HEK293 (cell line): ENCODE results near the gene RIN2.

ENCODE experiments used
- CTCF ChIA-PET: fragments of 350-600 bp; formaldehyde crosslinking; extraction: SDS; loops from one replicate; lab custom pipeline; 2021; ENCODE audit warnings: antibody characterized with exemption; lab: Yijun Ruan, JAX
- POLR2A ChIA-PET: fragments of 300-600 bp; formaldehyde crosslinking; extraction: SDS; loops from one replicate; lab custom pipeline; 2020; ENCODE audit warnings: antibody characterized with exemption, inconsistent platforms; lab: Yijun Ruan, JAX
- H3K27ac ChIP-seq: fragments of 200-500 bp; sonication (Bioruptor generic); 2 replicates; pipeline ENCODE4 v1.5.1; 2014; ENCODE audit warnings: low read depth, low read length, control low read depth, inconsistent platforms; ENCODE audit errors: extremely low read depth
- H3K36me3 ChIP-seq, 2 experiments: fragments of 200-500 bp in 1 of 2; sonication (Bioruptor generic) in 1 of 2; 1 replicate in 1 of 2; 2 replicates in 1 of 2; pipeline ENCODE4 v1.5.1; 2014 to 2017; ENCODE audit warnings: inconsistent platforms in 2 of 2, low read length in 2 of 2; ENCODE audit not compliant: control insufficient read depth in 2 of 2, insufficient read depth in 1 of 2
- H3K4me1 ChIP-seq: fragments of 200-500 bp; sonication (Bioruptor generic); 2 replicates; pipeline ENCODE4 v1.5.1; 2014; ENCODE audit warnings: mild to moderate bottlenecking, low read length, inconsistent platforms; ENCODE audit not compliant: control insufficient read depth, insufficient read depth
- H3K4me3 ChIP-seq: 2 replicates; pipeline ENCODE4 v1.5.1; 2011; ENCODE audit warnings: low read depth, mild to moderate bottlenecking, control low read depth, low read length, moderate library complexity
- H3K9me3 ChIP-seq: fragments of 200-500 bp; sonication (Bioruptor generic); 2 replicates; pipeline ENCODE4 v1.5.1; 2014; ENCODE audit warnings: low read depth, low read length, inconsistent platforms; ENCODE audit not compliant: control insufficient read depth, insufficient read depth
- EGR2 ChIP-seq: fragments of 450-650 bp; formaldehyde crosslinking; IDR thresholded peaks from 2 replicates; pipeline ENCODE4 v1.5.1; 2016; ENCODE audit warnings: low read depth, missing biosample characterization, missing genetic modification characterization
- HOXA7 ChIP-seq: sonication (generic); formaldehyde crosslinking; IDR thresholded peaks from 2 replicates; pipeline ENCODE4 v1.8.1; 2022; ENCODE audit warnings: missing genetic modification reagents, borderline replicate concordance
- INSM2 ChIP-seq: fragments of 450-650 bp; formaldehyde crosslinking; IDR thresholded peaks from 2 replicates; pipeline ENCODE4 v1.5.1; 2016; ENCODE audit warnings: missing biosample characterization, missing genetic modification characterization
- KLF17 ChIP-seq: fragments of 450-650 bp; formaldehyde crosslinking; IDR thresholded peaks from 2 replicates; pipeline ENCODE4 v1.5.1; 2016; ENCODE audit warnings: missing biosample characterization, missing genetic modification characterization
- OSR2 ChIP-seq: fragments of 450-650 bp; formaldehyde crosslinking; IDR thresholded peaks from 2 replicates; pipeline ENCODE4 v1.5.1; 2016; ENCODE audit warnings: missing biosample characterization, missing genetic modification characterization
- PRDM4 ChIP-seq: fragments of 450-650 bp; formaldehyde crosslinking; IDR thresholded peaks from 2 replicates; pipeline ENCODE4 v1.5.1; 2017; ENCODE audit warnings: missing biosample characterization, missing genetic modification characterization
- REPIN1 ChIP-seq: fragments of 450-650 bp; formaldehyde crosslinking; IDR thresholded peaks from 2 replicates; pipeline ENCODE4 v1.5.1; 2017; ENCODE audit warnings: missing biosample characterization, missing genetic modification characterization, low read depth
- SCRT2 ChIP-seq: fragments of 450-650 bp; formaldehyde crosslinking; IDR thresholded peaks from 2 replicates; pipeline ENCODE4 v1.5.1; 2016; ENCODE audit warnings: missing biosample characterization, missing genetic modification characterization
- ZBTB11 ChIP-seq: fragments of 450-650 bp; formaldehyde crosslinking; conservative IDR thresholded peaks from 2 replicates; pipeline ENCODE4 v1.5.1; 2016; ENCODE audit warnings: low read depth, missing biosample characterization, missing genetic modification characterization
- ZBTB21 ChIP-seq: fragments of 450-650 bp; formaldehyde crosslinking; IDR thresholded peaks from 2 replicates; pipeline ENCODE4 v1.5.1; 2017; ENCODE audit warnings: missing biosample characterization, missing genetic modification characterization
- ZFHX2 ChIP-seq: fragments of 450-650 bp; formaldehyde crosslinking; conservative IDR thresholded peaks from 2 replicates; pipeline ENCODE4 v1.5.1; 2016; ENCODE audit warnings: missing biosample characterization, missing genetic modification characterization
- ZFP69B ChIP-seq: fragments of 450-650 bp; formaldehyde crosslinking; IDR thresholded peaks from 2 replicates; pipeline ENCODE4 v1.5.1; 2016; ENCODE audit warnings: missing biosample characterization, missing genetic modification characterization
- ZNF10 ChIP-seq: fragments of 450-650 bp; formaldehyde crosslinking; IDR thresholded peaks from 2 replicates; pipeline ENCODE4 v1.5.1; 2017; ENCODE audit warnings: missing biosample characterization, missing genetic modification characterization
- ZNF16 ChIP-seq: fragments of 450-650 bp; formaldehyde crosslinking; IDR thresholded peaks from 2 replicates; pipeline ENCODE4 v1.5.1; 2016; ENCODE audit warnings: low read depth, missing biosample characterization, missing genetic modification characterization
- ZNF169 ChIP-seq: fragments of 450-650 bp; formaldehyde crosslinking; IDR thresholded peaks from 2 replicates; pipeline ENCODE4 v1.5.1; 2016; ENCODE audit warnings: missing biosample characterization, missing genetic modification characterization
- ZNF202 ChIP-seq: fragments of 450-650 bp; formaldehyde crosslinking; IDR thresholded peaks from 2 replicates; pipeline ENCODE4 v1.5.1; 2016; ENCODE audit warnings: missing biosample characterization, missing genetic modification characterization, borderline replicate concordance
- ZNF214 ChIP-seq: fragments of 450-650 bp; formaldehyde crosslinking; IDR thresholded peaks from 2 replicates; pipeline ENCODE4 v1.5.1; 2017; ENCODE audit warnings: missing biosample characterization, mild to moderate bottlenecking, missing genetic modification characterization, borderline replicate concordance
- ZNF266 ChIP-seq: fragments of 450-650 bp; formaldehyde crosslinking; IDR thresholded peaks from 2 replicates; pipeline ENCODE4 v1.5.1; 2016; ENCODE audit warnings: missing biosample characterization, missing genetic modification characterization, low read depth
- ZNF302 ChIP-seq: fragments of 450-650 bp; formaldehyde crosslinking; IDR thresholded peaks from 2 replicates; pipeline ENCODE4 v1.5.1; 2016; ENCODE audit warnings: missing biosample characterization, missing genetic modification characterization, low read depth
- ZNF433 ChIP-seq: fragments of 450-650 bp; formaldehyde crosslinking; IDR thresholded peaks from 2 replicates; pipeline ENCODE4 v1.5.1; 2016; ENCODE audit warnings: missing biosample characterization, missing genetic modification characterization, low read depth
- ZNF514 ChIP-seq: fragments of 450-650 bp; formaldehyde crosslinking; IDR thresholded peaks from 2 replicates; pipeline ENCODE4 v1.5.1; 2016; ENCODE audit warnings: missing biosample characterization, missing genetic modification characterization
- ZNF561 ChIP-seq: fragments of 450-650 bp; IDR thresholded peaks from 2 replicates; pipeline ENCODE4 v1.5.1; 2018; ENCODE audit warnings: missing biosample characterization, missing genetic modification characterization, borderline replicate concordance
- ZNF596 ChIP-seq: fragments of 450-650 bp; IDR thresholded peaks from 2 replicates; pipeline ENCODE4 v1.5.0; 2018; ENCODE audit warnings: missing biosample characterization, mild to moderate bottlenecking, missing genetic modification characterization, moderate library complexity
- ZNF624 ChIP-seq: fragments of 450-650 bp; formaldehyde crosslinking; IDR thresholded peaks from 2 replicates; pipeline ENCODE4 v1.5.1; 2017; ENCODE audit warnings: missing biosample characterization, missing genetic modification characterization
- ZNF658 ChIP-seq: fragments of 450-650 bp; formaldehyde crosslinking; IDR thresholded peaks from 2 replicates; pipeline ENCODE4; 2016; ENCODE audit warnings: missing biosample characterization, missing genetic modification characterization
- ZNF664 ChIP-seq: fragments of 450-650 bp; formaldehyde crosslinking; IDR thresholded peaks from 2 replicates; pipeline ENCODE4 v1.5.1; 2016; ENCODE audit warnings: missing biosample characterization, missing genetic modification characterization
- ZNF707 ChIP-seq: fragments of 450-650 bp; formaldehyde crosslinking; IDR thresholded peaks from 2 replicates; pipeline ENCODE4 v1.5.1; 2016; ENCODE audit warnings: missing biosample characterization, missing genetic modification characterization
- ZXDB ChIP-seq: fragments of 450-650 bp; formaldehyde crosslinking; IDR thresholded peaks from 2 replicates; pipeline ENCODE4 v1.5.1; 2016; ENCODE audit warnings: missing biosample characterization, missing genetic modification characterization

RIN2 gene

GRCh38 chr20:19713822-19714578, 44.1 kb upstream of the RIN2 start:
- CTCF ChIA-PET: interaction anchor here (0.6 to 1.1 kb wide), 4 partner anchors 9 to 1635 kb away, joined by 3 to 4 read pairs (median 3); no protein-coding TSS in a partner anchor
- no peaks in the 10 kb centered on the region for H3K9me3 ChIP-seq

GRCh38 chr20:19714579-19714840, 43.5 kb upstream of the RIN2 start:
- CTCF ChIA-PET: interaction anchor here (0.6 to 1.1 kb wide), 4 partner anchors 9 to 1636 kb away, joined by 3 to 4 read pairs (median 3); no protein-coding TSS in a partner anchor
- Histone ChIP-seq H3K36me3 (no peaks in the 10 kb centered on the region), H3K4me3 (no peak overlapping the region), H3K9me3 (no peaks in the 10 kb centered on the region), H3K4me1 (peaks cover 3% of the 10 kb centered on the region; the same call in 1 of the 2 replicates), H3K27ac (no peak overlapping the region)
- POLR2A ChIA-PET: no interaction called here
- no peak for TF ChIP-seq ZNF707
- TF ChIP-seq OSR2 (tag by site-specific recombination): no peak
- TF ChIP-seq ZNF16 (tag by site-specific recombination): no peak
- no peak for TF ChIP-seq SCRT2 (tag by site-specific recombination)
- TF ChIP-seq ZNF214: no peak
- no peak for TF ChIP-seq ZNF658 (tag by site-specific recombination)
- TF ChIP-seq ZNF10 (tag by site-specific recombination): no peak
- no peak for TF ChIP-seq ZNF302 (tag by site-specific recombination)
- TF ChIP-seq ZNF433 (tag by site-specific recombination): no peak
- TF ChIP-seq ZNF624: no peak
- no peak for TF ChIP-seq ZFP69B (tag by site-specific recombination)
- TF ChIP-seq ZNF169 (tag by site-specific recombination): no peak
- TF ChIP-seq ZBTB11 (tag by site-specific recombination): no peak

More at GRCh38 chr20:19713822-19714578, 44.1 kb upstream of the RIN2 start:
- Histone ChIP-seq H3K27ac (no peak overlapping the region), H3K36me3 (no peaks in the 10 kb centered on the region), H3K4me3 (no peak overlapping the region), H3K4me1 (peaks cover 3% of the 10 kb centered on the region; the same call in 1 of the 2 replicates)
- POLR2A ChIA-PET: interaction anchor here (0.6 kb wide), 1 partner anchor 1245 kb away, joined by 5 read pairs; no protein-coding TSS in a partner anchor
- TF ChIP-seq PRDM4 (tag by site-specific recombination) (no peak), ZNF664 (tag by site-specific recombination) (no peak), HOXA7 (CRISPR knock-in tag) (no peak), ZNF514 (tag by site-specific recombination) (no peak), ZNF202 (tag by site-specific recombination) (no peak), ZXDB (tag by site-specific recombination) (no peak), ZNF596 (no peak), KLF17 (tag by site-specific recombination) (no peak), ZNF10 (tag by site-specific recombination) (no peak), ZNF561 (tag by site-specific recombination) (no peak), ZBTB21 (tag by site-specific recombination) (no peak), REPIN1 (tag by site-specific recombination) (no peak), ZFHX2 (tag by site-specific recombination) (no peak), INSM2 (no peak), ZNF266 (tag by site-specific recombination) (no peak), EGR2 (tag by site-specific recombination) (no peak)
